HG03575 (cell line): Measurements from ENCODE around the gene CHRNB4.
"Not testable (repeated sequence)": the region's sequence is repeated elsewhere in the genome, so short reads cannot be mapped to it uniquely, and the experiment has no call there.

Experiments
- ATAC-seq: cut with Tn5 transposase; IDR thresholded peaks from one replicate; pipeline ENCODE4 v1.9.1; 2021; ENCODE audit not compliant: unreplicated experiment, insufficient number of reproducible peaks, low FRiP score; ENCODE audit errors: extremely low read depth

Gene CHRNB4

DNA sequence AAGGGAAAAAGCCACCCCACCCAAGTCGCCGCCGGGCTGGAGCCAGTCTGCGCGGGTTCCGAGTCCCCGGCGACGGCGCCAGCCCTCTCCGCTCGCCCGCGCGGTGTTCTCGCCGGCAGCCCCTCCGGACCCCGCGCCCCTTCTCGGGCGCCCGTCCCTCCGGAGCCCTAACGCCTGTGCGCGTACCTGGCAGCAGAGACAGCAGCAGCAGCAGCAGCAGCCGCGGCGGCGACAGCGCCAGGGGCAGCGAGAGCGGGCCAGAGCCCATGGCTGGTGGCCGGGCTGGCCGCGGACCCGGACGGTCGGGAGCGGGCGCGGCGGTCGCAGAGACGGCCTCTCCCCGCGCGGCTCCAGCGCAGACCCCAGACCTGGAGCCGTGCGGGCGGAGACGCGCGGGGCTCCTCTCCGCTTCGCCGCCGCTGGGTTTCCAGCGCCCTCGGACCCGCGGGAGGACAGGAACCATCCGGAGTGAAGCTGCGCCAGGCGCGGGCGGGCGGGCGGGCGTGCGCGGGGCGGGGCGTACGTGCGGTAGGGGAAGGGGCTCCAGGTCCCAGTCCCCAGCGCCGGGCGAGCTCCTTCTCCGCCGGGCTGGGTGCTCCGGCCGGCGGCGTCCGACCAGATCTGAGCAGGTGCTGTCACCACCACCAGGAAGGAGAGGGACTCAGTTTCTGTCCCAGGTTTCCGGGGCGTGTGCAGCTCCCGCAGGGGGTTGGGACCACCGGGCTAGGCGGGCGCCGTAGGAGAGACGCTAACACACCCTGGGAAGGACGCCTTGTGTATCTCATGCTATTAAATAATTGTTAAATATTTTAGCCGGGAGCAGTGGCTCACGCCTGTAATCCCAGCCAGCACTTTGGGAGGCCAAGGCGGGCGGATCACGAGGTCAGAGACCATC, 20.2 kb downstream of the CHRNB4 start, which contains the start of gene CHRNA3:
TSS of gene CHRNA3 (minus strand) at position 470 of the 895 bp plus-strand sequence. CDS start at position 268, 202 bp downstream.
- no peak for ATAC-seq

DNA sequence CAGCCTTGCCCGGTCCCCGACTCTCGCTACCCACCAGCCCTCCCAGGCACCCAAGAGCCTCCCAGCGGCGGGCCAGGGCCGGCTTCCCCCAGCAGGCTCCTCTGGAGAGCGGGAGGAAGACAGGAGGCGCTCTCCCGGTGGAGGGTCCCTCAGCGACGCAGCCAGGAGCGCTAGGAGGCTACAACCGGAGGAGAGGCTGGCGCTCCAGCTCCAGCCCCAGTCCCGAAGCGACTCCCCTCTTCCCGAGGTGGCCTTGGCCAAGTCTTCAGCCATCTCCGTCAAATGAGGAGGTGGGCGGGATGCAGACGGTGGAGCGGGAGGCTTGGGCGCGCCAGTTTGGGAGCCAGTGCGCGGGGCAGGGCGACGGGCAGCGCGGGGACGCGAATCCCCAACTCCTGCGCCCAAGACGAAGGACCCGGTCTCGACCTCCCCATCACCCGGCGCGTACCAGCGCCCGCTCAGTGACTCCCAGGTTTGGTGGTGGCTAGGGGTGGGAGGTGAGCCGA, 20.9 kb downstream of the CHRNB4 start:
- no peak for ATAC-seq

DNA sequence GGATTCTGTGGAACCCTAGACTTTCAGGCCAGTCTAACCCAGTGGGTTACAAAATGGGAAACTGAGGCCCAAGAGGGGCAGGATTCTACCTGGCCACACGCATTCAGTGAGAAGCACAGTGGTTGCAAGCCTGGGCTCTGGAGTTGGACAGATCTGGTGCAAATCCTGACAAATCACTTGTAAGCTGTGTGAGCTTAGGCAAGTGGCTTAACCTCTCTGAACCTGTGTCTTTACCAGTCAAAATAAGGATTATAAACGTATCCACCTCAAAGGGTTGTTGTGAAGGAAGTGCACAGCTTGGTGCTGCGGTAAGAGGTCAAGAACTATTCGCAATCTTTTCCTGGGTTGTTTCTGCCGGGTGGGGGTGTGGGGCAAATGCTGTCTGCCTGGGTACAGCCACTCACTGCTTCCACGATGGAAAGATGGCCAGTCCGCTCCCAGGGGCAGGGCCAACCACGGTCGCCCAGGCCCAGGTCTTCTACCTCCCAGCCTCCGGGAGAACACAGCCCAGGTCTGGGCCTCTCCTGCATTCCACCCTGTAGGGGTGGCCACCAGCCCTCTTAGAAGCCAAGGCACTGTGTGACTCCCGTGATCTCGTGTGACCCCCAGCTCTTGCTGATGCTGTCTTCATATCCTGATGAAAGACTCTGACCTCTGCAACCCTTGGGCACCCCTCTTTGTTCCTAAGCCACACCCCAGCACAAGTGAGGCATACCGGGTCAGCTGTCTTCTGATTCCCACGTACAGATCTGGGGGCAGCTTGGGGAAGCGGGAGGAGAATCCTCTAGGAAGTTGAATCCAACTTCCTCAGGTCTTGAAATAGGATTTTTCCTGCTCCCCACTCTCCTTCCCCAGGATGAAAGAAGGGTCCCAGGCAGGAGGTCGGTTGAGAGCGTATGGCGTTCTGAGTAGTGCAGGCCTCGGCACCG, 21.7 kb downstream of the CHRNB4 start:
- no peak for ATAC-seq

DNA sequence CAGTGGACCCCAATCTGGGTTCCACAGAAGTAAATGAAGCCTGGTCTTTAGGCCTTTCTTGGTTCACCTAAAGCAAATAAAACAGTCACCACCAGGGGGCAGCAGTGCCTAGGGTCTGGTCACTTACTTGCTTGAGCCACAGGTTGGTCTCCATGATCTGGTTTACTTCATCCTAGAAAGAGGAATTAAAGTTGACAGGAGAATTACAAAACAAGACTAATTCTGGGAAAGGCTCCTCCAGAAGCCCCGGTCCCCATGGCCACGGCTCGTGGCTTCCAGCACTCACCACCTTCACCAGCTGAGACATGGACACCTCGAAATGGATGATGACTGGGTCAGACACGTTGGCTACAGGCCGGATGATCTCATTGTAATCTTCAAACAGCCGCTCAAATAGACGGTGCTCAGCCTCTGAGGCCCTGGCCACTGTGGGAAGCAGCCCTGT, 22.5 kb downstream of the CHRNB4 start:
- ATAC-seq = no peak

DNA sequence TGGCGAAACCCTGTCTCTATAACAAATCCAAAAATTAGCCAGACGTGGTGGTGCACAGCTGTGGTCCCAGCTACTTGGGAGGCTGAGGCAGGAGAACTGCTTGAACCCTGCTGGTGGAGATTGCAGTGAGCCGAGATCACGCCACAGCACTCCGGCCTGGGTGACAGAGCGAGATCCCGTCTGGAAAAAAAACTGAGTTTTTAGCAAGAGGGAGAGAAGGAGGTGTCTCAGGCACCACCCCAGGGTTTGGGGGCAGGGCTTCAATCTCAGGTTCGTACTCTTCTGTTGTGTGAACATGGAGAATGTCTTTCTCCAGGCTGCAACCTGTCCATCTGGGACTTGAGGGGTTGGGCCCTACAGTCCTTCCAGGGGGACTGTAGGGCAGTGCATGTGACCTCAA, 22.9 kb downstream of the CHRNB4 start:
- ATAC-seq = no peak

DNA sequence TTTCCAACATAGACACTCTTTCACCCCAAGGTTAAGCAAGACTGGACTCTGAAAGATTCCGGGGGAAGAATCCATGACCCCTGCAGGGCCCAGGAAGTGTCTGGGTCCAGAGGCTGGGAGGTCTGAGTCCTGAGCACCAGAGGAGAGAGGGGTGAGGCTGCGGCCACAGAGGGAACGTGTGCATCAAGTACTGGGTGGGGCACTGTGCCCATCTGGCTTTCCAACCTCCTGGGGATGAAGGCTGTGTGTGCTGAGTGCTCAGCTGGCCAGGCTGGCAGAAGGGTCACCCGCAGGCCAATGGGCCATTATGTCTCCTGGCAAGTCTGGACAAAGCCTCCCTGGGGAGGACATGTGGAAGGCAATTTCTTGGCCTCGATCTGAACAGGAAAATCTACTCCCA, 23.5 kb downstream of the CHRNB4 start:
- ATAC-seq = no peak

DNA sequence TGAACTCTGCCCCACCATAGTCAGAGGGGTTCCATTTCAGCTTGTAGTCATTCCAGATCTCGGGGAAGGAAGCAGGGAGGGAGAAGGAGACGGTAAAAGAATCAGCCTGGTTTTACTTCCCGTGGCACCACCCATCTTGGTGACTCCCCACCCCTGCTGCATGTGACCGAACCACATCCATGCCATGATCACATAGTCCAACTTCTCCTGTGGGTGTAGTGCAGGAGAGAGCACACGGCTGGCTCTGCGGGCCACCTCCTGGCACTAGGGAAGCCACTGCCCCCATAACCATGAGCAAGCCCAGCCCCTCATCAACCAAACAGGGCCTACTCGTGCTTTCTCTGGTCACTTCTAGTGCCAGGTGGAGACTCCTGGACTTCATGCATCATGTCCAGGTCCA, 23.9 kb downstream of the CHRNB4 start:
- no peak for ATAC-seq

DNA sequence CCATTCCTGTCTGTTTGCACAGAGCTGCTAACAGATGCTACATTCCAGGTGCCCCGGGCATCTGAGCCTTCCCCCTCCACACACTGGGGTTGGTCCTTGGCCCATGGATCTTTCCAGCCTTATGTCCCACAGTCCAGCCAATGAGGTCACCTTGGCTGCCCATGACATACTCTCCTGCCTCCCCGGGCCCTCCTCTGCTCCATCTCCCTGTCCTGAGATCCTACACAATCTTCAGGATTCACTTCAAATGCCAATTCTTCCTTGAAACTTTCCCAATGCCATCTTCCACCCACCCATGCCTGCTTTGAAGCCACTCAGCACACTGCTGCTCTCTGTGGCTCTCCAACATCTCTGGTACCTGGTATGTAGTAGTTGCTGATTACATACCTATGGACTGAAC, 24.5 kb downstream of the CHRNB4 start:
- ATAC-seq = no peak

DNA sequence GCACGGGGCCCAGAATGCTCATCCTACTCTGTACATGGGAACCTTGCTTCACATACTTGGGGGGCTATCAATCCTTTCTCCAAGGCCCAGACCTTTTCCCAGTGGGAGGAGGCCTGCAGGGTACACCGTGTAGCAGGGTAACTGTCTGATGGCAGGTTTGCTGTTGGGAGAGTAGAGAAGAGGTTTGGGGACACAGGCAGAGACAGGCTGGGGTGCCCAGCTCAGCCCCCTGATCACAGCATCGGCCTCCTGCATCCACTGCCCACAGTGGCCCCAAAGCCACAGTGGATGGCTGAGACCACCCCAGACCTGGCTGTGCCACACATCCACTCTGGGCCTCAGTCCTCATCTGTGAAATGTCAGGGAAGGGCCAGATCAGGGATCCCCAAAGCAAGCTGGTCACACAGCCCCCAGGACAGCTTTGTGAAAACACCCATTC, 25.8 kb downstream of the CHRNB4 start:
- no peak for ATAC-seq

DNA sequence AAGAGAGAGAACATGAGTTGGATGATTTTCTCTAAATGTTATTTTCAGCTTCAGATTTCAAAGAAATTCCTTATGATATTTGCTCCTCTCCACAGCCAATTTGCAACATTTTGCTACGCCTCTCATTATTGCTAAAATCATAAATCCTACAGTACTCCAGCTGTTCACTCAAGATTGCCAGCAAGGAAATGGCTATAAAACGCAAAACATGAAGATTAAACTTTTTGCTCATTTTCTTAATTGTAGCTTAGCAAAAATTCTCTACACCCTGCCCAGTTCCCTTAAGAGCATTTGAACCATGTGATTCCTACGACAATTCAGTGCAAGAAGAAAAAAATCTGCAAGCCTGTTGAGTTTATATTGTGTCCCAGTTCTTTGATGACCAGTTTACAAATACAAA, 27.0 kb downstream of the CHRNB4 start:
- no peak for ATAC-seq

DNA sequence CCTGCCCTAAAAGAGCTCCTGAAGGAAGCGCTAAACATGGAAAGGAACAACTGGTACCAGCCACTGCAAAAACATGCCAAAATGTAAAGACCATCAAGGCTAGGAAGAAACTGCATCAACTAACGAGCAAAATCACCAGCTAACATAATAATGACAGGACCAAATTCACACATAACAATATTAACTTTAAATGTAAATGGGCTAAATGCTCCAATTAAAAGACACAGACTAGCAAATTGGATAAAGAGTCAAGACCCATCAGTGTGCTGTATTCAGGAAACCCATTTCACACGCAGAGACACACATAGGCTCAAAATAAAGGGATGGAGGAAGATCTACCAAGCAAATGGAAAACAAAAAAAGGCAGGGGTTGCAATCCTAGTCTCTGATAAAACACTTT, 31.5 kb downstream of the CHRNB4 start:
- ATAC-seq = not testable (repeated sequence)

DNA sequence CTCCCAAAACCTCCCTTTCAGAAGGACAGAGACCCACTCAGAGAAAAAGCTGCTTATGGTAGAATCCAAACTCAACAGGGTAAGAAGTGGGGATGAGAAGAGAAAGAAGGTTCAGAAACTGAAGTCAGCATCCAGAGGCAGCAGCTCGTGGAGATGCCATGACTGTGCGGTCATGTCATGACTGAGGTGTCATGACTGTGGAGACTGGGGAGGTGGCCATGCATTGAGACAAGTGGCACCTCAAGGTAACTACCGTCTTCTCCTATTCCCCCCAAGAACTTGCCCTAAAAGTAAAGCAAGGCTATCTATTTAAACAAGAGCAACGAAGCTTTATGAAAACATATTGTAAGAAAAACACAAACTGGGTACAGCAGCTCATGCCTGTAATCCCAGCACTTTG, 35.3 kb downstream of the CHRNB4 start:
- no peak for ATAC-seq

DNA sequence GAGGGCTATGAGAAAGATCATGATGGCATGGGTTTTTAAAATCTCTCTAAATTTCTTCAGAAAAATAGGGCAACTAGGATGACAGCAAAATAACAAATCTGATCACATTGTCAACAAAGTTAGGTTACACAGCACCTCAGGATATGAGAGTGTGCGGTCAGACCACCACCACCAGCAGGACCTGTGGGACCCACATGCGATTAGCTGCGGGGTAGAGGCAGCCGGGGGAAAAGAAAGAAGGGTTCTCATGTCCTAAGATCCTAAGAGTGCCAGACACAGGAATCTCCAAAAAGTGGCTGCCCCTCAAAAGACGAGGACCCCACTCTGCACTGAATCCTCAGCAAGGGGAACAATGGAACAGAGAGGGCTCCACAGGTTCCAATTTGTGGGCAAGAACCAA, 35.8 kb downstream of the CHRNB4 start:
- no peak for ATAC-seq

DNA sequence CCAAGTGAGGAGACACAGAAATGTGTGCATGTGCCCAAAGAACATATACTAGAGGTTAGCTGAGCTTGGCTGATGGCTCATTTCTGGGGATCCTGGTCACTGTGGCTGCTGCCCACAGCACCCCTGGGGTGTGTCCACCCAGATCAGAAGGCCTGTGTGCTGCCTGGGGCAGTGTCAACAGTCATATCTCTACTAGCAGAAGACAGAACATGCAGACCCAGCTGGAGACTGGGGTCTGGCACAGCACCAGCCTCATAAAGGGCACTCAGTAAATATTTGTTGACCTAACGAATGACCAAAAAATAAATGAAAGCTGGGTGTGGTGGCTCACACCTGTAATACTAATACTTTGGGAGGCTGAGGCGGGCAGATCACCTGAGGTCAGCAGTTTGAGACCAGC, 36.6 kb downstream of the CHRNB4 start:
- no peak for ATAC-seq

DNA sequence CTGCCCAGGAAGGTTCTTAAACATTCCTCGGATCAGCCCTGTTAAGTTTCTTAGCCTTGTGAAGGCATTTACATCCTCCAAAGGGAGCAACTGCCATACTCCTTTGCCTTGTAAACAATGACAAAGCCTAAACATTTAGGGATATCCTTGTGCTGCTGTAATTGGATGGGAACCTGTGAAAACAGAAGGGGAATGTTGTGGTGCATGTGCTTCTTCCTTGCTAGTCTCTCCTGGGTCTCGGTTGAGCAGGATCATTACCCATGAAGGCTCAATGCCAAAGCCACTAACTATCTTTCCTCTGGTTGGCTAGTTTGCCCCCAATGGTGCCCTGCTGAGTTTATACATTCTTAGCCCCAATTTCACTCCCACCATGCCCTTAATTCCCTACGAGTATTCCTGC, 37.5 kb downstream of the CHRNB4 start:
- no peak for ATAC-seq

DNA sequence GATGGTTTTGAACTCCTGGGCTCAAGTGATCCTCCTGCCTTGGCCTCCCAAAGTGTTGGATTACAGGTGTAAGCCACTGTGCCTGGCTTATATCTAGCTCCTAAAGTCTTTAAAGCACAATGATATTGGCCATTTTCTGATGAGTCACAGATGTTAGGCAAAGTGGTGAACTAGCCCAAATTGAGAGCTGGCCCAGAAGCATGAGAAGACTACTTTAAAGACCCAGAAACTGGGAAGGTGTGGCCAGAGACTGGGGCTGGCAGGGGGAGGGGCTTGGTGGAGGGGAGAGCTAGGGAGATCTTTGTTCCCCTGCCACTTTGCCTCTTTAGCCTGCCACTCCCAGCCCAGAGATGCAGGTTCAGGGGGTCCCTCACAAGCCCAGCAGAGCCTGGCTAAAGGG, 41.8 kb downstream of the CHRNB4 start:
- ATAC-seq = no peak

DNA sequence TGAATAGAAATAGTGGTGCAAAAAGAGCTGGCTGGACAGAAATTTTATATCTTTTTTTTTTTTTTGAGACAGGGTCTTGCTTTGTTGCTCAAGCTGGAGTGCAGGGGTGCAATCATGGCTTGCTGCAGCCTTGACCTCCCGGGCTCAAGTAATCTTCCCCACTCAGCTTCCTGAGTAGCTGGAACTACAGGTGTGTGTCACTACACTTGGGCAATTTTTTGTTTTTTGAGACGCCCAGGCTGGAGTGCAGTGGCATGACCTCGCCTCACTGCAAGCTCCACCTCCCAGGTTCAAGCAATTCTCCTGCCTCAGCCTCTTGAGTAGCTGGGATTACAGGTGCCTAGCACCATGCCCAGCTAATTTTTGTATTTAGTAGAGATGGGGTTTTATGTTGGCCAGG, 42.7 kb downstream of the CHRNB4 start:
- no peak for ATAC-seq

DNA sequence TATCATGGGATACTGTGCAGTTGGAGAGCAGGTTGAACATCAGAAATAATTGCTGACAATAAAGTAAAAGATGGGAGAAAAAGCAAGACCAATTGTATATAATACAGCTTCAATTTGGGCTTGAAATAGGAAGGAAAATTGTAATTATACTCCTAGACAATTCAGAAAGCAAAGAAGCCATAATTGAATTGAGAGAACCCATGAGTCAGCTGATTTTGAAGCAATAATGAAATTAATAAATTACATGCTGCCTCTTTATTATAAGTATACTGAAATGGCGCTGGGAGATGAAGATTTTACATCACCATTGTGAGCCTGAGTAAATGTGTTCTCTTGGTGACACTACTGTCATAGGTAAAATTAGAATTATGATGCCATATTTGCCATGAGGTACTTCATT, 43.4 kb downstream of the CHRNB4 start:
- no peak for ATAC-seq

DNA sequence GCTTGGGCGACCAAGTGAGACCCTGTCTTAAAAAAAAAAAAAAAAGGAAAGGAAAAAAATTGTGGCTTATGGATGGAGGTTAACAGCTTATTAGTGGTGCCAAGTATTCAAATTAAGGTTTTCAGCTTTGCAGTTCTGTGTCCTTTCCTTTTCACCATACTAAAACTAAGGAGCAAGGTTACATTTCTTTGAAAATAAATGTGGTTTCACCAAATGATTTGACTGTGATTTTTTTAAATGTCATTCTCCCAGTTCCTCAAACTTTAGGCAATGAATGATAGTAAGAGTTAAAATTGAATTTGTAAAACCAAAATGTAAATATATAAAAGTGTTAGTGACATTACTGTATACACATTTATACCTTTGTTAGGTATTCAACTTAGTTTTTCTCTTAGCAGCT, 66.1 kb downstream of the CHRNB4 start:
- ATAC-seq = no peak
